HG03025 (cell line): ENCODE results near the gene LITAF.
"Not testable (repeated sequence)": the region's sequence is repeated elsewhere in the genome, so short reads cannot be mapped to it uniquely, and the experiment has no call there.

Experiments used
- ATAC-seq: cut with Tn5 transposase; IDR thresholded peaks from one replicate; pipeline ENCODE4 v1.9.1; 2021; ENCODE audit warnings: mild to moderate bottlenecking, moderate library complexity; ENCODE audit not compliant: unreplicated experiment, low FRiP score

Gene LITAF

DNA sequence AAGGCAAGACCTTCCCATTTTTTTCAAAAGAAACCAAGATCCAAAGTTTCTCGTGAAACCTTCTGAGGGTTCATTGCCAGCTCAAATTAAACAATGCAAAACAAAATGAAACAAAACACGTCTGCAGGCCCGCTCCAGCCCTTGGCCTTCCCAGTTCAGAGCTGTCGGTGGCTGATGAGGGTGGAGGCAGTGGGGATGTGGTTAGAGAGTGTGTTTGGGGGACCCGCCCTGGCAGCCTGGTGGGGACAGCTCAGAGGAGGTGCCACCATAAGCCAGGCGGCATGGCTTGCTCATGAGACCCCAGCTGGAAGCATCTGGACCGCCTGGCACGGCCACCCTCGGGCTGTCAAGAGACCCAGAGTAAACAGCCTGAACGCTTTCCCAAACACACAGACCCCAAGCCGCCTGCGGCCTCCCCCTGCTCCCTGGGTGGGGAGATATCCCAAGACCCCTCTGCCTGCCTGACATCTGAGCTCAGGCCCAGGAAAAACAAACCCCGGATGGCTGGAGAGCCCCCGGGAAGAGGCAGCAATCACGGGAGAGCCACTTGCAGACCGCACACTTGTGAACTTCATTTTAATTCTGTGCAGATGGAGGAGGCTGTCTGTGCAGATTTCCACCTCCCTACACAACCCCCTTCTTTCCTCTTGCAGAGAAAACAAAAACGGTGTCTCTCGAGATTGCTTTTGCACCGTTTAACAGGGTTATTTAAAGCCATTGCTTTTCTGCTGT, 35.4 kb upstream of the LITAF start:
- no peak for ATAC-seq

- ATAC-seq, result no peak
Measured at GRCh38 chr16:11621539-11621919, 34.8 kb upstream of the LITAF start.

- no peak for ATAC-seq
Measured at GRCh38 chr16:11620243-11621003, 33.7 kb upstream of the LITAF start.

GRCh38 chr16:11619327-11619851, 32.7 kb upstream of the LITAF start:
- no peak for ATAC-seq

- no peak for ATAC-seq
Measured at GRCh38 chr16:11618107-11618717, 31.5 kb upstream of the LITAF start.

DNA sequence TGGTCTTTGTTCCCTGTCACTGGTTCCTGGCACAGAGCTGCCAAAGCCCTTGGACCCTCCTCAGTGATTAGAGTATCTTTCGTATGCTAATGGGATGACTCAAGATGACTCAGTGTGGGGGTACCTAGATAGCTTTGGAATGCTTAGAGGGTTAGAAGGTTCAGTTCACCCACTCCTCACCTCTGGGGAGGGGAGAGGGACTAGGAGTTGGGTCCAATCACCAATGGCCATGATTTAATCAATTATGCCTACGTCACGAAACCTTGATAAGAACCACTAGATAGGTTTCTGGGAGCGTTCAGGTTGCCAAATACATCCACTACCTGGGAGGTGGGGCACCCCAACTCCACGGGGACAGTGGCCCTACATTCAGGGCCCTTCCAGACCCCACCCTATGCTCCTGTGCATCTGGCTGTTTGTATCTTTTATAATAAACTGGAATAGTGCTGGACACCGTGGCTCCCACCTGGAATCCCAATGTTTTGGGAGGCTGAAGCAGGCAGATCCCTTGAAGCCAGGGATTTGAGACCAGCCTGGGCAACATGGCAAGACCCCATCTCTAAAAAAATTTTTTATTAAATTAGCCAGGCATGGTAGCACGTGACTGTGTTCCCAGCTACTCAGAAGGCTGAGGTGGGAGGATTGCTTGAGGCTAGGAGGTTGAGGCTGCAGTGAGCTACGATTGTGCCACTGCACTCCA, 29.2 kb upstream of the LITAF start:
- ATAC-seq, result no peak

DNA sequence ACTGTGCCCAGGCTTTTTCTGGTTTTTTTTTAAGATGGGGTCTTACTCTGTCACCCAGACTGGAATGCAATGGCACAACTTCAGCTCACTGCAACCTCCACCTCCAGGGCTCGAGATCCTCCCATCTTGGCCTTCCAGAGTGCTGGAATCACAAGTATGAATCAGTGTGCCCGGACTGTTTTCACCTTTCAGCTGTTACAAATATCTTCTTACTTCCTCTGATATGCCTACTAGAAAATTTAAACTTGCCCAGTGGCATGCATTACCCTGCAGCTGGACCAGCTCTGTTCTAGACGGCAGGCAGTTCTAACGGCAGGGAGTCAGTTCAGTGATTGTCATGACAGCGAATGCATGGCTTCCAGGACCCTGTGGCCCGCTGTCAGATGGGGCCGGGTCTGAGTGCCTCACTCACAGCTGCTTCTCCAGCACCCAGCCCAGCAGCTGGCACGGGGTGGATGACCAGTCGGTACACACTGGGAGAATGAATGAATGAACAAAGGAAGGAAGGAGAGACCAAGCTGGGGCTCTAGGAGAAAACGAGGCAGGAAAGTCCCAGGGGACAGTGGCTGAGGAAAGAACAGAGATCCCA, 28.0 kb upstream of the LITAF start:
- ATAC-seq, result no peak

DNA sequence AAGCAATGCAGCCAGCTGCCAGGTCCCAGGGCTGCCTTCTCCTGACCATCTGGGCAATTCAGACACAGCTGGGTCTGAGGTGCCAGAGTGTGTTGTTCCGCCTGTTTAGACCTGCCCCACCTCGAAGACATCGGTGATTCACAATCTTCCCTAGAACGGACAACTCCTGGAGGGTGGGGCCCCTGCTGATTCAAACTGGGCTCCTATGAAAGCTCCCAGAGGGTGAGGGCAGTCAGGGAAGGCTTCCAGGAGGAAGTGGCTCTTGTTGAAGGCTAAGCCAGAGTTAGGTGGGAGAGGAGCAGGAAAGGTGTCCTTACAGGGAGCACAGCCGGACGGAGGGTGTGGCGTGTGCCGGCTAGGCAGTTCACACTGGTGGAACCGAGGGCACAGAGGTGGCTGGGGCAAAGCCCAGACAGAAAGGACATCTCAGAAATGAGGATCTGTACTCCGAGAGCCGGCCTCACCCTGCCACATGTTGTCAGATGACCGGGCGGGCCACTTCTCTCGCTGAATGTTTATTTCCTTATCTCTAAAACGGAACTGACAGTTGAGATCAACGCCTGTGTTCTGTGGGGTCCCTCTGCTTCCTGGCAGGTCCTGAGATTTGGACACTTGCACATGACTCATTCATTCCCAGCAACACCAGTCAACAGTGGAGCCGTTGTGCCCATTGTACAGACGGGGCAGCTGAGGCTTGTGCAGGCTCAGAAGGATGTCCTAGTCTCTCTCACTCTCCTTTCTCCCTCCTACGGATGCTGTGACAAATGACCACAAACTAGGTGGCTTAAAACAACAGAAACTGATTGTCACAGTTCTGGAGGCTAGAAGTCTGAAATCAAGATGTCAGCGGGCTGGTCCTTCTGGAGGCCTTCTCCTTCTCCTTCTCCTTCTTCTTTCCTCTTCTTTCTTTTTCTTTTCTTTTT, 26.9 kb upstream of the LITAF start:
- no peak for ATAC-seq

DNA sequence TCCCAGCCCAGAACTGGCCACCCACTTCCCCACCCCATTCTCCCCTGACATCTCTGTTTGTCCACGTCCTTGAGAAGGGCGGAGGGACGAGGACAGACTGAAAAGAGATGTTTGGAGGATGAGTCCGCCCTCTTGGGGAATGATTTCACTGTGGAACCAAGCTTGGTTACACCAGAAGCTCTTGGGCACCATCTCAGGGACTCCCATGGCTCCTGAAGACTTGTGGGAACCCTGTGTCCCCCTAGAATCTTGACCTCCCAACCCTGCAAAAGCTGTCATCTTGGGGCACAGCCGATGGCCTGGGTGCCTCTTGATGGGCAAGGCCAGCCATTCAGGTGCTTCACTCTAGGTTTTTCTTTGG, 25.9 kb upstream of the LITAF start:
- ATAC-seq, result no peak

DNA sequence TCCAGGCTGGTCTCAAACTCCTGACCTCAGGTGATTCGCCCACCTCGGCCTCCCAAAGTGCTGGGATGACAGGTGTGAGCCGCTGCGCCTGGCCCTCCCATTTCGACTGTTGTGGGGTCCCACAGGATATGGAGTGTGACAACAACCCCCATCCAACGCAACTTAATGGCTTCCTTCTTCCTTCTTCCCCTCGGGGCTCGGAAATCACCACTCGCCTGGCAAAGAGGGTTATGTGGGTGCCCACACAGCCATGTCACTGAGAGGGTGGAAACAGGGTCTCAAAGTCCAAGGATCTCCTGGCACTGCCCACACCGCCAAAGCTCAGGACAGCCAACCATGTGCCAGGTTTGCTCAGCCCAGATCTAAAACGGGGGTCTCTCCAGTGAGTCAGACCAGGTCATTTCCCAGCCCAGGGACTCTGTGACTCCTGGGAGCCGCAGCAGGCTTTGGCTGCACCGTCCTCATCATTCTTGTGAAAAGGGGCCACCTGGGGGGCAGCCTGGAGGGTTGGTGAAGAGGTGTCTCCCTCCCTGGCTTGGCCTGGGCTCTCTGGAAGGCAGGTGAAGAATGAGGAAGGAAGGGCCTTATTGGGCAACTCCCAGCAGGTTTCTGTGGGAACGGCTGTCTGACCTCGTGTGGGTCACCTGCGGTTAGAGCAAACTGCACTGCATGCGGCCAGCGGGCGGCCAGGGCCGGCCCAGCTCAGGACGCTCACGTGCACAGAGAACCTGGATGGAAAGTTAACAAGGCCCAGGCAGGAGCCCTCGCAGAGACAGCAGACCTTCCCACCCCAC, 25.3 kb upstream of the LITAF start:
- ATAC-seq, result no peak

DNA sequence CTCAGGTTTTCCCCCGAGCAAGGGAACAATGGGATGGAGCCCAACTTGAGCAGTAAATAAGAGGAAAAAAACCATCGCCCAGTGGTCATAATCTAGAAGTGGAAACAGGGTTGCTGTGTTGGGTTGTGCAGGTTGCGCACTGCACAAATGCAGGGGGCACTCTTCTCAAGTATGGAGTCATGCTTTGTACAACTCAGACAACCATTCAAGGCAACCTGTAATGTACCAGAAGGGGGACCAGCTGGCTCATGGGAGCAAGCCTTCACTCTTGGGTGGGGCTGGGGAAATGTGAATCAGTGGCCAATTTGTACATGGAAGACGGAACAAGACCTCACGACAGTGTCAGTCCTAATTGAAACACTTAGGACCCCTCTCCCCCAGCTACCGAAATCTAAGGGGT, 23.9 kb upstream of the LITAF start:
- no peak for ATAC-seq

DNA sequence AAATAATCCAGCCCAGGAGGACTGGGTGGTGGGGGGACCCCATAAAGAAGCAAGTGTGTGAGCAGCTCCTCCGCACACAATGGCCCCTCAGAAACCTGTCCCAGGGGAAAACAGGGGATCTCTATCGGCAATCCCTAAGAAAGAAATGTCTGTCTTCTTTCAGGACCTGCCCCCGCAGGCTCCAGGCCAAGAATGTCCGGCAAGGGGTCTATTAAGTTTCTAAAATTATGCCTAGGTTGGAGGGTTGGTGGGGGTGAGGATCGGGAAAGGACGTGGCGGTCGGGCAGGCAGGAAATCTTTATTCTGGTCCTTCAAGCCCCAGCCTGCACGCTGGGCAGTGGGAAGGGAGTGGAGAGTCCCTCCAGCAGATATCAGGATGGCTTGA, 23.4 kb upstream of the LITAF start:
- ATAC-seq, result no peak

DNA sequence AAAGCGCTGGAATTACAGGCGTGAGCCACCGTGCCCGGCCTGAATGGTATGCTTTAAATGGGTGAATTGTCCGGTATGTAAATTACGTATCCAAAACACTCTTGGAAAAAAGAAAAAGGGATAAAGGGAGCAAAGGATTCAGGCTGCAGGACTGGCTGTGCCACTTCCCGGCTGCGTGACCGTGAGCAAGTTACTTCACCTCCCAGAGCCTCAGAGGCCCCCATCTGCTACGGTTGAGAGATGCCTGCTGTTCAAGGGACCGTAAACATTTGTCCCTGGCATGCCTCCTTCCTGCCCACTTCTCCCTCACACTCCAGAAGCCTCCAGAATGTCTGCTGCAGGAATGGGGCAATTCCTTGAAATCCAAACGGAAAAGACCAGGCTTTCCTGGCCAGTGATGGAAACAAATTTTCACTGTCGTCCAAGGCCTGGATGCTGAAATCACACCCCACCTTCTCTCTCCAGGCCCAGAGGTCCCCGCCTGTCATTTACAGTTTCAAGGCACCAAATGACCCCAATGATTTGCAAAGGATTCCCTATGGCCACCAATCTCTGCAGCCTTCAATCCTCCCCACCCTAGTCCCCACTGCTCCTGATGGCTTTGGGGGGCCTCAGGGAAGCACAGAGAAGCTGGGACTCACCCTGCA, 22.9 kb upstream of the LITAF start:
- no peak for ATAC-seq

- no peak for ATAC-seq
Measured at GRCh38 chr16:11605891-11606290, 19.2 kb upstream of the LITAF start.

GRCh38 chr16:11605564-11605886, 18.8 kb upstream of the LITAF start:
- no peak for ATAC-seq

GRCh38 chr16:11604783-11605563, 18.3 kb upstream of the LITAF start:
- no peak for ATAC-seq

- ATAC-seq, result not testable (repeated sequence)
Measured at GRCh38 chr16:11604296-11604695, 17.6 kb upstream of the LITAF start.

- ATAC-seq, result no peak
Measured at GRCh38 chr16:11603331-11603750, 16.6 kb upstream of the LITAF start.
